Glutamatergic neuron (in vitro differentiated cells): ENCODE measurements around the gene LAX1. TPM values are rescaled to one million over a fixed set of nuclear protein-coding genes. Genes with fewer than 3 reads are reported as not detected.

ENCODE experiments used
- DNase-seq: peaks from one replicate; pipeline ENCODE4 v3.0.0; 2022
- H3K27ac Mint-ChIP-seq: one replicate; pipeline ENCODE4 v1.8.0; 2020; ENCODE audit warnings: mild to moderate bottlenecking, mixed read lengths, inconsistent platforms; ENCODE audit not compliant: unreplicated experiment
- H3K27me3 Mint-ChIP-seq: one replicate; pipeline ENCODE4 v1.8.0; 2020; ENCODE audit warnings: mild to moderate bottlenecking, moderate library complexity, mixed read lengths, inconsistent platforms; ENCODE audit not compliant: unreplicated experiment
- H3K36me3 Mint-ChIP-seq: one replicate; pipeline ENCODE4 v1.8.0; 2020; ENCODE audit warnings: mild to moderate bottlenecking, mixed read lengths, inconsistent platforms; ENCODE audit not compliant: unreplicated experiment
- H3K4me1 Mint-ChIP-seq: one replicate; pipeline ENCODE4 v1.8.0; 2020; ENCODE audit warnings: mild to moderate bottlenecking, low read depth, mixed read lengths, inconsistent platforms; ENCODE audit not compliant: unreplicated experiment
- H3K4me3 Mint-ChIP-seq: one replicate; pipeline ENCODE4 v1.8.0; 2020; ENCODE audit warnings: mild to moderate bottlenecking, mixed read lengths, inconsistent platforms; ENCODE audit not compliant: unreplicated experiment
- H3K9me3 Mint-ChIP-seq: one replicate; pipeline ENCODE4 v1.8.0; 2020; ENCODE audit warnings: mild to moderate bottlenecking, moderate library complexity, mixed read lengths, inconsistent platforms; ENCODE audit not compliant: unreplicated experiment
- CTCF ChIP-seq: fragments of 200-600 bp; sonication (generic); IDR thresholded peaks from one replicate; pipeline ENCODE4 v1.5.0; 2021; ENCODE audit not compliant: partially characterized antibody, unreplicated experiment
- total RNA-seq: library from RNA; stranded (reverse); fragmentation: NEBNext Ultra II Directional; extraction: Animal tissue kit (Norgen Biotek cat#: 25700); gene quantifications from one replicate; pipeline ENCODE4 v1.2.1, GENCODE V29; 2021; ENCODE audit not compliant: unreplicated experiment

The LAX1 gene
- total RNA-seq, 1 donor from 2014 or later, result not detected

GRCh38 chr1:203726417-203726867 is 38.5 kb upstream of the LAX1 start:
- Mint-ChIP-seq H3K4me3 (no peak overlapping the region), H3K27me3 (peaks cover 3% of the 10 kb centered on the region), H3K27ac (no peak overlapping the region), H3K9me3 (no peaks in the 10 kb centered on the region), H3K36me3 (no peaks in the 10 kb centered on the region), H3K4me1 (no peaks in the 10 kb centered on the region)
- no peak for DNase-seq
- no peak for TF ChIP-seq CTCF

GRCh38 chr1:203733009-203733863 is 31.7 kb upstream of the LAX1 start:
- no peak overlapping the region for H3K27ac Mint-ChIP-seq
- DNase-seq, result no peak

GRCh38 chr1:203742436-203742835 is 22.5 kb upstream of the LAX1 start:
- H3K27ac Mint-ChIP-seq, result no peak overlapping the region
- no peak overlapping the region for H3K4me3 Mint-ChIP-seq
- no peak for TF ChIP-seq CTCF

More at GRCh38 chr1:203733009-203733863, 31.7 kb upstream of the LAX1 start:
- H3K36me3 Mint-ChIP-seq, result peaks cover 5% of the 10 kb centered on the region
- H3K4me1 Mint-ChIP-seq, result no peaks in the 10 kb centered on the region
- TF ChIP-seq CTCF, result no peak
- H3K4me3 Mint-ChIP-seq, result no peak overlapping the region
- H3K9me3 Mint-ChIP-seq, result no peaks in the 10 kb centered on the region
- H3K27me3 Mint-ChIP-seq, result peaks cover 1% of the 10 kb centered on the region

GRCh38 chr1:203743091-203743571 is 21.9 kb upstream of the LAX1 start:
- no peak for TF ChIP-seq CTCF
- Mint-ChIP-seq H3K9me3 (no peaks in the 10 kb centered on the region), H3K36me3 (peaks cover 4% of the 10 kb centered on the region), H3K27ac (peak overlapping the region; percentile 14), H3K4me1 (peaks cover 17% of the 10 kb centered on the region), H3K4me3 (no peak overlapping the region), H3K27me3 (peaks cover 2% of the 10 kb centered on the region)
- DNase-seq, result peak; percentile 28

More at GRCh38 chr1:203742436-203742835, 22.5 kb upstream of the LAX1 start:
- no peak for DNase-seq
- H3K4me1 Mint-ChIP-seq, result peaks cover 17% of the 10 kb centered on the region
- peaks cover 4% of the 10 kb centered on the region for H3K36me3 Mint-ChIP-seq
- no peaks in the 10 kb centered on the region for H3K9me3 Mint-ChIP-seq
- peaks cover under 1% of the 10 kb centered on the region for H3K27me3 Mint-ChIP-seq
